IMR-90 (cell line): Measurements from ENCODE around the gene RNF141. TPM values are rescaled to one million over a fixed set of nuclear protein-coding genes. Genes with fewer than 3 reads are reported as not detected.
A peak's percentile ranks its signal among the peaks of the same experiment; 100 is the strongest.

Experiments
- ATAC-seq: fragments of 200-7000 bp; cut with Tn5 transposase; 2 replicates; pipeline ENCODE4 v1.9.1; 2020; ENCODE audit warnings: low read depth, mild to moderate bottlenecking, moderate library complexity
- BruUV-seq: library from RNA; stranded (reverse); fragments of 400-500 nt; replicated peaks from 2 replicates; lab custom pipeline; 2021; lab: Mats Ljungman, UMichigan
- CTCF ChIA-PET: fragments of 300-600 bp; formaldehyde crosslinking; extraction: SDS; loops from one replicate; lab custom pipeline; 2021; ENCODE audit warnings: antibody characterized with exemption; lab: Yijun Ruan, JAX
- POLR2A ChIA-PET: fragments of 300-600 bp; sonication (Branson Sonifier 250); formaldehyde crosslinking; loops from one replicate; lab custom pipeline; 2022; ENCODE audit warnings: antibody characterized with exemption; ENCODE audit not compliant: unreplicated experiment; lab: Charles Lee
- DNase-seq: peaks from one replicate; pipeline ENCODE4 v3.0.0; 2013
- H2AFZ ChIP-seq: replicated peaks from 2 replicates; pipeline ENCODE3; 2013; ENCODE audit warnings: low read length, mild to moderate bottlenecking; ENCODE audit not compliant: poor library complexity
- H2AK5ac ChIP-seq: 2 replicates; pipeline ENCODE4 v1.6.1; 2013; ENCODE audit warnings: low read depth, low read length, inconsistent platforms
- H2AK9ac ChIP-seq: replicated peaks from 2 replicates; pipeline ENCODE3; 2013; ENCODE audit warnings: mild to moderate bottlenecking, low read depth, low read length, moderate library complexity; ENCODE audit not compliant: poor library complexity
- H2BK120ac ChIP-seq: 2 replicates; pipeline ENCODE4 v1.6.1; 2013; ENCODE audit warnings: low read depth, low read length, inconsistent platforms
- H2BK15ac ChIP-seq: 3 replicates; pipeline ENCODE4 v1.6.1; 2013; ENCODE audit warnings: low read depth, low read length, inconsistent platforms
- H2BK20ac ChIP-seq: 2 replicates; pipeline ENCODE4 v1.6.1; 2013; ENCODE audit warnings: low read depth, mild to moderate bottlenecking, inconsistent platforms, low read length, moderate library complexity
- H2BK5ac ChIP-seq: 2 replicates; pipeline ENCODE4 v1.6.1; 2013; ENCODE audit warnings: mild to moderate bottlenecking, low read depth, low read length, inconsistent platforms; ENCODE audit not compliant: poor library complexity, severe bottlenecking
- H3K14ac ChIP-seq: replicated peaks from 2 replicates; pipeline ENCODE4 v1.6.1; 2013; ENCODE audit warnings: low read depth, low read length, inconsistent platforms
- H3K18ac ChIP-seq: 2 replicates; pipeline ENCODE4 v1.6.1; 2013; ENCODE audit warnings: low read depth, low read length, control low read depth
- H3K23ac ChIP-seq: 2 replicates; pipeline ENCODE4 v1.6.1; 2013; ENCODE audit warnings: low read depth, low read length, inconsistent platforms
- H3K27ac ChIP-seq: 2 replicates; pipeline ENCODE4 v1.5.1; 2013; ENCODE audit warnings: mild to moderate bottlenecking, control low read depth, low read length; ENCODE audit not compliant: insufficient read depth
- H3K27me3 ChIP-seq: 2 replicates; pipeline ENCODE4 v1.6.1; 2013; ENCODE audit warnings: low read length; ENCODE audit not compliant: control insufficient read depth, insufficient read depth
- H3K36me3 ChIP-seq: 2 replicates; pipeline ENCODE4 v1.6.1; 2013; ENCODE audit warnings: low read length, mixed read lengths; ENCODE audit not compliant: control insufficient read depth, insufficient read depth
- H3K4ac ChIP-seq: 2 replicates; pipeline ENCODE4 v1.6.1; 2013; ENCODE audit warnings: low read depth, low read length, inconsistent platforms
- H3K4me1 ChIP-seq: 2 replicates; pipeline ENCODE4 v1.6.1; 2013; ENCODE audit warnings: low read length, mixed read lengths; ENCODE audit not compliant: control insufficient read depth, insufficient read depth
- H3K4me2 ChIP-seq: 2 replicates; pipeline ENCODE4 v1.6.1; 2013; ENCODE audit warnings: low read depth, mild to moderate bottlenecking, control low read depth, low read length, moderate library complexity
- H3K4me3 ChIP-seq: 2 replicates; pipeline ENCODE4 v1.5.1; 2013; ENCODE audit warnings: low read depth, mild to moderate bottlenecking, control low read depth, low read length, moderate library complexity; ENCODE audit not compliant: insufficient read depth
- H3K56ac ChIP-seq: 2 replicates; pipeline ENCODE4 v1.6.1; 2013; ENCODE audit warnings: low read length, inconsistent platforms; ENCODE audit not compliant: insufficient read depth; ENCODE audit errors: extremely low read depth
- H3K79me1 ChIP-seq, 2 experiments: 2 replicates each; pipeline ENCODE4 v1.6.1; 2013; ENCODE audit warnings: low read length in 2 of 2, inconsistent platforms in 1 of 2, low read depth in 1 of 2
- H3K9ac ChIP-seq: 2 replicates; pipeline ENCODE4 v1.6.1; 2013; ENCODE audit warnings: low read depth, low read length, control low read depth
- H3K9me1 ChIP-seq: 2 replicates; pipeline ENCODE4 v1.6.1; 2013; ENCODE audit warnings: low read length, inconsistent platforms; ENCODE audit not compliant: insufficient read depth
- H3K9me3 ChIP-seq: 2 replicates; pipeline ENCODE4 v1.6.1; 2013; ENCODE audit warnings: low read length; ENCODE audit not compliant: control insufficient read depth, insufficient read depth
- H4K20me1 ChIP-seq: 2 replicates; pipeline ENCODE4 v1.6.1; 2013; ENCODE audit warnings: low read length, inconsistent platforms; ENCODE audit not compliant: insufficient read depth
- H4K5ac ChIP-seq: 2 replicates; pipeline ENCODE4 v1.6.1; 2013; ENCODE audit warnings: mild to moderate bottlenecking, low read depth, low read length, control low read depth
- H4K8ac ChIP-seq, 2 experiments: 2 replicates each; pipeline ENCODE4 v1.6.1; 2013; ENCODE audit warnings: low read depth in 2 of 2, low read length in 2 of 2, control low read depth in 1 of 2, inconsistent platforms in 1 of 2
- H4K91ac ChIP-seq: 2 replicates; pipeline ENCODE4 v1.6.1; 2013; ENCODE audit warnings: low read depth, low read length, inconsistent platforms; ENCODE audit not compliant: insufficient read depth
- CEBPB ChIP-seq: IDR thresholded peaks from 2 replicates; pipeline ENCODE4 v1.6.1; 2012; ENCODE audit warnings: low read depth, low read length, improper control_type of control experiment
- CHD1 ChIP-seq: IDR thresholded peaks from 2 replicates; pipeline ENCODE4 v1.6.1; 2012; ENCODE audit warnings: low read depth, low read length, improper control_type of control experiment
- CTCF ChIP-seq: conservative IDR thresholded peaks from 2 replicates; pipeline ENCODE4 v1.5.1; 2012; ENCODE audit warnings: mild to moderate bottlenecking, low read depth, low read length, improper control_type of control experiment
- MAZ ChIP-seq: IDR thresholded peaks from 2 replicates; pipeline ENCODE4 v1.6.1; 2012; ENCODE audit warnings: low read depth, mild to moderate bottlenecking, low read length, improper control_type of control experiment, moderate library complexity, borderline replicate concordance
- MXI1 ChIP-seq: IDR thresholded peaks from 2 replicates; pipeline ENCODE4 v1.6.1; 2012; ENCODE audit warnings: low read depth, mild to moderate bottlenecking, low read length, moderate library complexity, borderline replicate concordance
- NFE2L2 ChIP-seq: fragments of 150-350 bp; IDR thresholded peaks from 2 replicates; pipeline ENCODE4 v1.6.1; 2016; ENCODE audit warnings: low read depth, mild to moderate bottlenecking, low read length
- POLR2A ChIP-seq: IDR thresholded peaks from 2 replicates; pipeline ENCODE4 v1.6.1; 2012; ENCODE audit warnings: mild to moderate bottlenecking, low read depth, low read length
- RAD21 ChIP-seq: IDR thresholded peaks from 2 replicates; pipeline ENCODE4 v1.6.1; 2012; ENCODE audit warnings: low read length, improper control_type of control experiment
- WGBS, 2 experiments: methylation state at CpG; one replicate each; pipeline versions ENCODE4 v1.1.5 to v1.1.7; 2013; ENCODE audit warnings: missing lambda C conversion rate in 2 of 2; ENCODE audit not compliant: insufficient read length in 1 of 2; ENCODE audit errors: extremely low coverage in 2 of 2; 5-methylcytosine and 5-hydroxymethylcytosine counted together
- dilution Hi-C: fragments of 300-500 bp; cut with HindIII; formaldehyde crosslinking; loops from one replicate; pipeline ENCODE4 v1.14.3; 2018; ENCODE audit warnings: low sequenced_read_pairs; ENCODE audit not compliant: unreplicated experiment
- in situ Hi-C: fragments of 300-500 bp; cut with MboI; formaldehyde crosslinking; loops from 3 replicates; pipeline ENCODE4 v1.14.3; 2019; ENCODE audit warnings: low sequenced_read_pairs, inconsistent platforms, mixed read lengths
- intact Hi-C: fragments of 100-400 bp; cut with micrococcal nuclease; formaldehyde crosslinking; loops from 2 replicates; pipeline ENCODE4 v1.10.0; 2022
- polyA plus RNA-seq, 3 experiments: library from polyadenylated mRNA; depleted of rRNA; stranded (reverse); fragments of >200 nt; gene quantifications; 2 replicates each; pipeline ENCODE4 v1.2.3, GENCODE V29; 2012; ENCODE audit warnings: low replicate concordance in 1 of 3
- total RNA-seq: library from RNA; depleted of rRNA; stranded (reverse); fragments of >200 nt; gene quantifications from 2 replicates; pipeline ENCODE4 v1.2.3, GENCODE V29; 2012
- TF ChIP-seq, protein P1 (sequence below): fragments of 150-350 bp; IDR thresholded peaks from 2 replicates; pipeline ENCODE4 v1.6.1; 2016; ENCODE audit warnings: low read depth, mild to moderate bottlenecking, low read length, moderate library complexity, borderline replicate concordance

Gene RNF141
- total and polyA plus RNA-seq, 2 of the 4 experiments (the other 2 are of a cell fraction), result 13.8 to 18.6 TPM

- dilution Hi-C loops (no loop called here), intact Hi-C loops (no loop called here), in situ Hi-C loops (no loop called here)
- no peak overlapping the region for H3K56ac ChIP-seq
- H4K91ac ChIP-seq, result no peak overlapping the region
- no peak overlapping the region for H3K23ac ChIP-seq
- DNase-seq (no peak), ATAC-seq (no peak)
- no peak overlapping the region for H4K8ac ChIP-seq
- TF ChIP-seq CEBPB (no peak), CHD1 (no peak), NFE2L2 (no peak), RAD21 (no peak), POLR2A (no peak), CTCF (no peak), MXI1 (no peak), MAZ (no peak)
- TF ChIP-seq, protein P1, sequence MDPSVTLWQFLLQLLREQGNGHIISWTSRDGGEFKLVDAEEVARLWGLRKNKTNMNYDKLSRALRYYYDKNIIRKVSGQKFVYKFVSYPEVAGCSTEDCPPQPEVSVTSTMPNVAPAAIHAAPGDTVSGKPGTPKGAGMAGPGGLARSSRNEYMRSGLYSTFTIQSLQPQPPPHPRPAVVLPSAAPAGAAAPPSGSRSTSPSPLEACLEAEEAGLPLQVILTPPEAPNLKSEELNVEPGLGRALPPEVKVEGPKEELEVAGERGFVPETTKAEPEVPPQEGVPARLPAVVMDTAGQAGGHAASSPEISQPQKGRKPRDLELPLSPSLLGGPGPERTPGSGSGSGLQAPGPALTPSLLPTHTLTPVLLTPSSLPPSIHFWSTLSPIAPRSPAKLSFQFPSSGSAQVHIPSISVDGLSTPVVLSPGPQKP, result no peak
- H3K9me3 ChIP-seq, result no peaks in the 10 kb centered on the region
- WGBS, 2 experiments, result no CpG with 5 or more reads among the region's 2 CpGs
- no peak overlapping the region for H2BK20ac ChIP-seq
- peak overlapping the region; percentile 55 for H2AK9ac ChIP-seq
- H3K27me3 ChIP-seq, result no peaks in the 10 kb centered on the region
- H3K18ac ChIP-seq, result no peak overlapping the region
- H3K36me3 ChIP-seq, result peaks cover 32% of the 10 kb centered on the region
- CTCF ChIA-PET, result no interaction called here
- H3K4ac ChIP-seq, result no peak overlapping the region
- H3K27ac ChIP-seq, result no peak overlapping the region
- no peak overlapping the region for H2AK5ac ChIP-seq
- H3K4me1 ChIP-seq, result no peaks in the 10 kb centered on the region
- H2BK5ac ChIP-seq, result no peak overlapping the region
- H2BK120ac ChIP-seq, result no peak overlapping the region
- POLR2A ChIA-PET, result no interaction called here
- H3K4me3 ChIP-seq, result no peak overlapping the region
- BruUV-seq, result no TSS peak
- no peak overlapping the region for H4K5ac ChIP-seq
- no peak overlapping the region for H2BK15ac ChIP-seq
- H2AFZ ChIP-seq, result no peak overlapping the region
- no peak overlapping the region for H3K4me2 ChIP-seq
- peaks cover 9 to 44% of the 10 kb centered on the region in 2 experiments for H3K79me1 ChIP-seq
- H3K9me1 ChIP-seq, result peaks cover 10% of the 10 kb centered on the region; the same call in 1 of the 2 replicates
- no peak overlapping the region for H3K14ac ChIP-seq
- peaks cover 14% of the 10 kb centered on the region for H4K20me1 ChIP-seq
- no peak overlapping the region for H3K9ac ChIP-seq
These were observed 66.4 kb downstream of the RNF141 start for GRCh38 chr11:10474551-10474950.
